Islet of Langerhans (tissue), 1 donor: Measurements from ENCODE around the gene SMAP2.
"Not testable (repeated sequence)": the region's sequence is repeated elsewhere in the genome, so short reads cannot be mapped to it uniquely, and the experiment has no call there.

Experiments used
- FAIRE-seq: peaks from one replicate; lab custom pipeline; 2011; peaks lifted over from hg19 to GRCh38; lab: Jason Lieb, UNC

The SMAP2 gene

DNA sequence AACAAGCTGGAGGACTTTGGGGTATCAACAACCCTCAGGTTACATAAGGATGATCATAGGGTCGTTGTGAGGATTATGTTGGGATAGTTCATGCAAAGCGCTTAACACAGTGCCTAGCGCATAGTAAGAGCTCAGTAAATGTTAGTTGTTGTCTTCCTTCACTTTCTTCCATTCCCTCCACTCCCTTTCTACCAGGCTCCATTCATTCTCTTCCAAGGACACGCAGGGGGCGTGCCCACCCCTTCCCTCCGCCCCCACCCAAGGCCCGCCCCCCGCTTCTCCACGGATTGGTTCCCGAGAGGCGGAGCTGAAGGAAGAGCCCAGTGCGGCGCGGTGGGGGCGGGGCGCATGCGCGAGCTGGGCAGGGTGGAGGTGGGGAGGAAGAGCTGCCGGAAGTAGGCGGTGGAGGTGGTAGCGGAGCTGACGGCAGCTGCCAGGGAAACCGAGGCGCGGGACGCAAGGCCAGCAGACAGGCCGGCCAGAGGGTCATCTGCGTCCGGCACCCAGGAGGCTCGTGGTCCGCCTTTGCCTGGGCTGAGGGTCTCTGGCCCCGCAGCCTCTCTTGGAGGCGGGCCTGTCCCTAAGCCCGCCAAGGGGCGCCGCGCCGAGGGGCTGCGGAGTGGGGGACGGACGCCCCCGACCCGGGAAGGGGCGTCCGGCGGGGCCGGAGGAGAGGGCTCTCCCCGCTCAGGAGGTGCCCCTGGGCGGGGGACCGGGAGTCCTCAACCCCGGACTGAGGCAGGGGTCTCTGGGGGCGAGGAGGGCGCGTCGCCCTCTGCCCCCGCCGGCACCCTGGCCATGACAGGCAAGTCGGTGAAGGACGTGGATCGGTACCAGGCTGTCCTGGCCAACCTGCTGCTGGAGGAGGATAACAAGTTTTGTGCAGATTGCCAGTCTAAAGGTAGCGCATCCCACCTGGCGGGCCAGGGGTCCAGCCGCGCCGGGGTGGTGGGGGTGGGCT, at the start of gene SMAP2:
Gene SMAP2, plus strand, starts transcription at position 405 of the 961 bp plus-strand sequence. Its CDS starts 394 bp downstream, at position 799.
- FAIRE-seq, result no peak

DNA sequence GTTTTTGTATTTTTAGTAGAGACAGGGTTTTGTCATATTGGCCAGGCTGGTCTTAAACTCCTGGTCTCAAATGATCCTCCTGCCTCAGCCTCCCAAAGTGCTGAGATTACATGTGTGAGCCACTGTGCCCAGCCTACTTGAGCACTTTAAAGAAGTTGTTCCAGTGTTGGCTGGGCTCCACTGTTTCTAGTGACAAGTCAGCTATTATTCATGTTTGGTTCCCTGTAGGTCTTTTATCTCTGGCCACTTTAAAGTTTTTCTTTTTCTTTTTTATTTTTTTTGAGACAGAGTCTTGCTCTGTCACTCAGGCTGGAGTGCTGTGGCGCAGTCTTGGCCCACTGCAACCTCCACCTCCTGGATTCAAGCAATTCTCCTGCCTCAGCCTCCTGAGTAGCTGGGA, 42.1 kb upstream of the SMAP2 start:
- FAIRE-seq, result not testable (repeated sequence)

DNA sequence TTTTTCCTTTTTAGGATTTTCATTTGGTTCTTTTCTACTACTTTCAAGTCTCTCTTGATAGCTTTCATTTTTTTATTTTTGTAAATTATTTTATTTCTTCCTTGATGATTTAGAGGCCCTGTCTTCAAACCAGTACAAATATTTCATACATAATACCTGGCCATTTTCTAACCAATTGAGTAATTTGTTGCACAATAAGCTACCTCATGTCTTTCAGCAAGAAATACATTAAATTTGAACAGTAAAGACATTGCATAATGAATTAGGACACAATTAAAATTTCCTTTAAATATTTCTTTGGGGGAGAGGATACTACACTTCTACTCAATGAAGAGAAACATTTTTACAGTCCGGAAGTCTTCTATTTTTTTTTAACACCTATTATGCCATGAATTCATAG, 40.8 kb upstream of the SMAP2 start:
- FAIRE-seq, result no peak

DNA sequence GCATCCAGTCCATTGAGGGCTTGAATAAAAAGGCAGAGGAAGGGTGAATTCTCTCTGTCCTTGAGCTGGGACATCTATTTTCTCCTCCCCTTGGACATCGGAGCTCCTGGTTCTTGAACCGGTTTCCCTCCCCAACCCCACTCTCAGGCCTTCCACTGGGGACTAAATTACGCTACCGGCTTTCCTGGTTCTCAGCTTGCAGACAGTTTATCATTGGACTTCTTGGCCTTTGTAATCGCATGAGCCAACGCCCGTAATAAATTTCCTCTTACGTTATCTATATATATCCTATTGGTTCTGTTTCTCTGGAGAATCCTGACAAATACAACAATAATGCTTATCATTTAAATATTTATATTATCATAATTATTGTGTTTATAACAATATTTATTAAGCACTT, 36.1 kb upstream of the SMAP2 start:
- no peak for FAIRE-seq

DNA sequence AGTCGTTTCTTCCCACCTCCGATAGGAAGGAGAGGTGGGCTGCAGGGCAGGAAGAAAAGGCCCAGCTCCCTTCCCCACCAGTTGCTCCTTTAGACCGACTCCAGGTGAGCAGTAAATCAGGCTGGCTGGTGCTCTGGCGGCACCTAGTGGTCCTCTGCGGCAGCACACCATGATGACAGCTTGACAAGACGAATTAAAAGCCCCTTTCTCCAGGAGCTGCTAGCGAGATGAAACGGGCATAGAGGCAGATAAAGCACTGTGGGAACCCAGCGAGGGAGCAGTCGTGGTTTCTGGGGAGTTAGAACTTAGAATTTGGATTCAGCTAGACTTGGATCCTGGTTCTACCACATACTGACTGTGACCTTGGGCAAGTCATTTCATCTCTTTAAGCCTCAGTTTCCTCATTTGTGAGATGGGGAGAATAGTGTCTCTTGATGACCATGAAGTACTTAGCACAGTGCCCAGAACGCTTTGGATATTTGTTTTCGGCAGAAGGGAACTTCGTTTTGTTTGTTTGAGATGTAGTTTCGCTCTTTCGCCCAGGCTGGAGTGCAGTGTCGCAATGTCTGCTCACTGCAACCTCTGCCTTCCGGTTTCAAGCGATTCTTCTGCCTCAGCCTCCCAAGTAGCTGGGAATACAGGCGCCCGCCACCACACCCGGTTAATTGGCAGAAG, 34.6 kb upstream of the SMAP2 start:
- FAIRE-seq, result no peak

DNA sequence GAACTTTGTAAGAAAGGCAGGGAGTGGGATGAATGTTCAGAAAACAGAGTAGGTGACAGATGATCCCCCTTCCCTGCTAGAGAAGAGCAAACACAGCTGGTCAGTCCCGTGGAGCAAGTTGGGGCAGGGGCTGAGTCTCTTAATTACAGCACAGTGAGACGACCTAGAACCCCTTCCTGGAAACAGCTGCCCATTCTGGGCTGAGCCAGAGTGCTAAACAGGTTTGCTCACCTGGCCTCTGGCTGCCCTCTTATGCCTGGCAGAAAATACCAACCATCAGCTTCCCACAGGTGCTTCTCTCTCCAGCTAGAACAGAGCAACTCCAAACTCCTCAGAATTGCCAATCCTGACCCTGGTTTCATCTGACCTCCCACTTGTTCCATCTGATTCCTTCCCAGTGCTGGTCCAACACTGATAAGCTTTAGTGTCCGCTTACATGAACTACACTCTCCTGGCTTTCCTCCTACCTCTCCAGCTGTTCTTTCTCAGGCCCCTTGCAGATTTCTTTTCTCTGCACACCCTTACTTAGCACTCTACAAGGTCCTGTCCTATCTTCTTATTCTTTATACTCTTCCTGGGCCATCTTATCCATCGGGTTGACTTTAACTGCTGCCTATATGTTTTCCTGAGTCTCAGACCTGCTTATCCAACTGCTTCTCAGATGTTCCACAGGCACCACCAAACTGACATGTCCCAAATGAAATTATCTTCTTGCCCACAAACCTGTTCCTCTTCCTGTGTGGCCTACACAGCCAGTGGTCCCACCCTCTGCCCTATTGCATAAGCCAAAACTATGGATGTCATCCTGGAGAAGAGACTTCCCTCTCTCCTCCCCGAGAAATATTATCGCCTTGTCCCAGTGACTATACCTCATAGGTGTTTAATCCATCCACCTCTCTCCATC, 33.9 kb upstream of the SMAP2 start:
- FAIRE-seq, result no peak

DNA sequence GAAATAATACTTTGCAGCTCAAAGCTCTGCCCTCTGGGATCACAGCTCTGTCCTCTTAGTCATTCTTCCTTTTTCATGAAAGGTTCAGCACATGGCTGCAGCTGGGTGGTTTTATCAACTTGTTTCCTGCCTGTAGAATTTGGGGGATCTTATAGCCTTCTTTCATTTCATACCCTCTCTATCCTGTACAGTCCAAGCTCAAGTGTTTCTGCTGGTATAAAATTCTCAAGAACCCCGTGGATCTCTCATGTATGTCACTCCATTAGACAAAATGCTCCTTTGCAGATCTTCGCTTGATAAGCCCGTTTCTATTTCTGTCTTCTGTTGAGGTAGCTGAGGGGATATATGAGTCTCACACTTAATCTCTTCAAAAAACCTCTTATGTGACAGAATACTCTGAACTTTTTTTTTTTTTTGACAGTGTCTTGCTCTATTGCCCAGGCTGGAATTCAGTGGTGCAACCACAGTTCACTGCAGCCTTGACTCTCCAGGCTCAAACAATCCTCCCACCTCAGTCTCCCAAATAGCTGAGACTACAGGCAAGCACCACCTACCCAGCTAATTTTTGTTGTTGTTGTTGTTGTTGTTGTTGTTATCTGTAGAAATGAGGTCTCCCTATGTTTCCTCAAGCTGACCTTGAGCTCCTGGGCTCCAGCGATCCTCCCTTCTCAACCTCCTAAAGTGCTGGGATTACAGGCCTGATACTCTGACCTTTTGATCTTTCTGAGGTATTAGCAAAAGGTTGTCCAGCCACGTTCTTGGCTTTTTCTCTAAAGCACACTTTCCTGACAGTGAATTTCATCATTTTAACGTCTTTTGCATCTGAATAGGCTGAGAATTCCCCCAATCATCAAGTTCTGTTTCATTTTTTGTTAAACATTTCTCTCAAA, 31.8 kb upstream of the SMAP2 start:
- no peak for FAIRE-seq

DNA sequence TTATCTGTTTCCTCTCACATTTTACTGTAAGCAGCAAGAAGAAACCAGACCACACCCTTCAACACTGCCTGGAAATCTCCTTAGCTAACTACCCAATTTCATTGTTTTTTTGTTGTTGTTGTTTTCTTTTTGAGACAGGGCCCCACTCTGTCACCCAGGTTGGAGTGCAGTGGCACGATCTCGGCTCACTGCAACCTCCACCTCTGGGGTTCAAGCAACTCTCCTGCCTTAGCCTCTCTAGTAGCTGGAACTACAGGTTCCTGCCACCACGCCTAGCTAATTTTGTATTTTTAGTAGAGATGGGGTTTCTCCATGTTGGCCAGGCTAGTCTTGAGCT, 31.2 kb upstream of the SMAP2 start:
- not testable (repeated sequence) for FAIRE-seq

DNA sequence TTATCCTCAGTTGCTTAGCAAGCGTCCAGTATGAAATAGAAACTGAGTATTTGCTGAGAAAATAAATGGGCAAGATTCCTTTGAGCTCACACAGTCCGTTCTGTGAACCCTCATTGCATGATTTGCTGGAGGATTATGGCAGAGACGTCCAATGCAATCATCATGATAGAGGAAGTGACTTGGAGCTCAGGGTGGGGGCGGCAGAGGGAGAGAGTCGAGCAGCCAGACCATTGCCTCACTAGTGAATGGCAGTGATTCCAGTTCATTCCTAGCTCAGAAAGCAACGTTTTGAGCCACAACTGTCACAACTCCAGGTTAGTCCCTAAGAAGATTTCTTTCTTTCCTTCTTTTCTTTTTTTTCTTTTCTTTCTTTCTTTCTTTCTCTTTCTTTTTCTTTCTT, 28.9 kb upstream of the SMAP2 start:
- no peak for FAIRE-seq

DNA sequence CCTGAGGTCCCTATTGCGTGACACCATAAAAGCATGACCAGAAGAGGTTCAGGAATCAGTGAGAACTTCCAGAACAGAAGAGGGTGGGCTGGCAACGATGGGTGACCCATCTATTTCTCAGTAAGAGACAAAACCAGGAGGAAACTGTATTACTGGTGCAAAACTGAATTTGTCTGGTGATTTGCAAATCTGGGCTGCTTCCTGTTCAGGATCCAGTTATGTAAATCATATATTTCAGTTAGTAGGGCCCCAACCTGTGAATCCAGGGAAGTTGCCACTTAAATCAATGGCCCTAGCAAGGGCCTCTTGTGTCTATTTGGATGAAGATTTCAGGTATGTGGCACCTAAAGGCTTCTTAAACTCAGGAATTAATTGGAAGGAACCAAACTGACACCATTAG, 23.1 kb upstream of the SMAP2 start:
- FAIRE-seq, result no peak

DNA sequence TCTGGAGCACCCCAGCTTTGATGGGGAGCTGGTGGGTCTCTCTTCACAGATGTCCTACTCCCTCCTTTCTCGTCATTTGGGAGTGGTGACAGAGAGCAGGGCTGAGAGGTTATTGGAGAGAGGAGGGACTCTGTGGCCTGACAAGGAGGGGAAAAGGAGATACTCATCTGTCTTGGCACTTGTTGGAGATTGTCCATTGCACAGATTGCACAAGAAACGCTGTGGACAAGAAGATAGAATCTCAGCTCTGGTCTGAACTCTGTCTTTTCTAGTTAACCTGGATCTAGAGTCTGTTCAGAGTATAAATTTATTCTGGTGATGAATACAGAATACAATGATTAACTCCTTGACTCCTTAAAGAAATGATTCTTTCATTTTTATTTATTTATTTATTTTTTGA, 22.4 kb upstream of the SMAP2 start:
- no peak for FAIRE-seq

DNA sequence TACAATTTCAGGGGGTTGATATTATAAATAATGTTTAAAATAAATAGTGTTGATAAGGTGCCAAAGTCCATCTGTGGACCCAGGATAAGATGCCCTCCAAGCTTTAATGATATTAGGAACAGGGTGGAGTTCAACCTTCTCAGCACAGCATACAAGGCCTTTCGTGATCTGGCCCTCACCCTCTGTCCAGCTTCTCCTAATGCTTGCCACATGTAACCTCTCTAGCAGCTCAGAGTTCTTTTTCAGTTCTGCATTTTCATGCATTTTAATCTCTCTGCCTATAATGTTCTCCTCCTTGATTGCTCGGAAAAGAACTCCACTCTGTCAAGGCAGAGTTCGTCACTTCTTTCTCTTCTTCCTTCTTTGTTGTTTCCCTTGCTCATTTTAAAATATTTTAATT, 21.4 kb upstream of the SMAP2 start:
- no peak for FAIRE-seq

DNA sequence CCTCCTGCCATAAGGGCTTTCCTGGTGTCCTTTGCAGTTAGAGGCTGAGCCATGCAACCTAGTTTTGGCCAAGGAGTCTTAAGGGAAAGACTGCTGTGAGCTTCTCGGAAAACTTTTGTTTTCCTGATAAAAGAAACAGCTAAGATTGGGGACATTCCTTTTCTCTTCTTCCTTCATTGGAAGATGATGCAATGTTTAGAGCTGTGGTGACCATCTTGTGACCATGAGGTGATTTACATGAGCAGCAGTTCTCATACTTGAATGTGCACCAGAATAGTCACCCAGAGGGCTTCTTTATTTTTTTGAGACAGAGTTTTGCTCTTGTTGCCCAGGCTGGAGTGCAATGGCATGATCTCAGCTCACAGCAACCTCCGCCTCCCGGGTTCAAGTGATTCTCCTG, 20.4 kb upstream of the SMAP2 start:
- FAIRE-seq, result no peak

DNA sequence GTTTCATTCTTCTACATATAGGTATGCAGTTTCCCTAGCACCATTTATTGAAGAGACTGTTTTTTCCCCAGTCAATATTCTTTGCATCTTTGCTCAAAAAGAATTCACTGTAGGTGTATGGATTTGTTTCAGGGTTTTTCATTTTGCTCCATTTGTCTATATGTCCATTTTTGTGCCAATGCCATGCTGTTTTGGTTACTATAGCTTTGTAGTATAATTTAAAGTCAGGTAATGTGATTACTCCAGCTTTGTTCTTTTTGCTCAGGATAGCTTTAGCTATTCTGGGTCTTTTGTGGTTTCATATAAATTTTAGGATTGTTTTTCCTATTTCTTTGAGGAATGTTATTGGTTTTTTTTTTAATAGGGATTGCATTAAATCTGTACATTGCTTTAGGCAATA, 15.9 kb upstream of the SMAP2 start:
- no peak for FAIRE-seq

DNA sequence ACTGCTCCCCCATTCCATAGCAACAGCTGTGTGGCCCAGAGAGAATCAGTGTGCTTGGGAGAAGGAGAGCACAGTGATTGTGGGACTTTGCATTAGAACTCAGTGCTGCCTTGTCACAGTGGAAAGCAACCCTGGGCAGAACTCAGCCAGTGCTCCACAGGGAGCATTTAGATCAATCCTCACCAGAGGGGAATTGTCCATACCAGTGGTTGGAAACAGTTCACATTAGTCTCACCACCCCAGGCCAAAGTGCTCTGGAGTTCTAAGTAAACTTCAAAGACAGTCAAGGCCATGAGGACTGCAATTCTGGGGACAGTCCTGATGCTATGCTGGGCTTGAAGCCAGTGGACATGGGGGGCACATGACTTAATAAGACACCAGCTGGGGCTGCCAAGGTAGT, 12.9 kb upstream of the SMAP2 start:
- no peak for FAIRE-seq

DNA sequence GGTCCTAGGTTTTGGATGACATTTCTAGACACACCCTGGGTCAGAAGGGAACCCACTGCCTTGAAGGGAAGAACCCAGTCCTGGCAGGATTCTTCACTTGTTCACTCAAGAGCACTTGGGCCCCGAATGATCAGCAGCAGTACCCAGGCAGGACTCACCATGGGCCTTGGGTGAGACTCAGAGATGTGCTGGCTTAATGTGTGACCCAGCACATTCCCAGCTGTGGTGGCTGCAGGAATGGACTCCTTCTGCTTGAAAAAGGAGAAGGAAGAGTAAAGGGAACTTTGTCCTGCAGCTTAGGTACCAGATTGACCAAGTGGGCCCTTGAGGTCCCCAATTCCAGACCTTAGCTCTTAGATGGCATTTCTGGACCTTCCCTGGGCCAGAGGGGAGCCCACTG, 12.3 kb upstream of the SMAP2 start:
- no peak for FAIRE-seq

DNA sequence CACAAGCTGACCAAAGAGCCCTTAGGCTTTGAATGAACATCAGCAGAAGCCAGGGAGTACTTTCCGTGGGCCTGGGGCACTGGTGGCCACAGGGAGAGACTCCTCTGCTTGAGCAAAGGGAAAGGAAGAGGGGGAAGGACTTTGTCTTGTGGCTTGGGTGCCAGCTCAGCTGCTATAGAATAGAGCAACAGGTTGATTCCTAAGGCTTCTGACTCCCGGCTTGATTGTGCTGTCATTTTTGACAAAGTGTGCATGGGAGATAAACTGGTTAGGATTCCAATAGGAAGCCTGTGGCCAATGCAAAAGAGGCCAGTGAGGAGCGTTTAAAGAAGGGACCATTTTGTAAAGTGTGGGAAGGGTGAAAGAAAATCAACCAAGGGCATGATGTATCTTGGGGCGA, 11.9 kb upstream of the SMAP2 start:
- no peak for FAIRE-seq

DNA sequence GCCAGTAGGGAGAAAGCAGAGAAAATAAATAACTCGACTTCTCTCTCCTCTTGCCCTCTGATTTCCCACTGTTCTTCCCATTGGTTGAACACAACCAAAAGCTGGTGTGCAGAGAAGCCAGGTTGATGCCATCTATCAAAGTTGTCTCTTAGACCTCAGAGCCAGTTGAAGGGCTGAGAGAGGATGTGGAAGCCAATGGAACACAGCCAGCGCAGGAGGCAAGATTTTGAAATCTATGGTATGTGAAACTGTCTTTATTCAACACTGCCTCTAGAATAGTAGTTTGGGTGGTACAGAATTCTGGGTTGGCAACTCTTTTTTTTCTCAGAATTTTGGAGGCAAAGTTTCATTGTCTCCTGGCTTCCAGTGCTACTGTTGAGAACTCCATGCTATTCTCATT, 11.3 kb upstream of the SMAP2 start:
- FAIRE-seq, result no peak

DNA sequence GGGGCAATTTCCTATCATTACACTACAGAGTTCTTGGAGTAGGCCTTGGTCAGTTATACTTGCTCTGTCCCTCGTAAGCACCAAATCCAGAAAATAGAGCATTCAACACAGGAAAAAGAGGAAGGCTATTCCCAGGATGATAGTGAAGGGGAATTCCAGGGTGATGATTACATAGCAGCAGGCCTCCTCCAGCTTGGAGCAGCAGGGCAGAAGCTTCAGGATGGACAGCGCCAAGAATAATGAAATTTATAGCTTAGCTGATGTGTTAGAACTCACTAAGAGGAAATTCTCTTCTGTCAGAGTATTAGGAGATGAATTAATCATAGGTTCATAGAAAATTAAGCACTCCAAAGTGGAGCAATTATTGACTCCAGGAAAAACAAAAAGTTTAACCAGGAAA, 10.8 kb upstream of the SMAP2 start:
- FAIRE-seq, result no peak

DNA sequence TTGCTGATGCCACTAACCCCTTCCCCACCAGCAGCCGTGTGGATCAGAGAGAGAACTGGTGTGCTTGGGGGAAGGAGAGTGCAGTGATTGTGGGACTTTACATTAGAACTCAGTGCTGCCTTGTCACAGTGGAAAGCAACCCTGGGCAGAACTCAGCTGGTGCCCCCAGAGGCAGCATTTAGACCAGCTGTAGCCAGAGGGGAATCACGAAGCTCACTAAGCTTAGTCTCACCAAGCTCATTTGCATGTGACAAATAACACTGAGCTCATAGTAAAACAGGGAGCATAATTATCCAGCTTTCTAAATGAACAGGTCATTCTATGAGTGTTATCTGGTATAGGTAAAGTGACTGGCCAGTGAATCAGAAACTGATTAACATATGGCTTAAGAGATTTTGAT, 9.8 kb upstream of the SMAP2 start:
- no peak for FAIRE-seq

DNA sequence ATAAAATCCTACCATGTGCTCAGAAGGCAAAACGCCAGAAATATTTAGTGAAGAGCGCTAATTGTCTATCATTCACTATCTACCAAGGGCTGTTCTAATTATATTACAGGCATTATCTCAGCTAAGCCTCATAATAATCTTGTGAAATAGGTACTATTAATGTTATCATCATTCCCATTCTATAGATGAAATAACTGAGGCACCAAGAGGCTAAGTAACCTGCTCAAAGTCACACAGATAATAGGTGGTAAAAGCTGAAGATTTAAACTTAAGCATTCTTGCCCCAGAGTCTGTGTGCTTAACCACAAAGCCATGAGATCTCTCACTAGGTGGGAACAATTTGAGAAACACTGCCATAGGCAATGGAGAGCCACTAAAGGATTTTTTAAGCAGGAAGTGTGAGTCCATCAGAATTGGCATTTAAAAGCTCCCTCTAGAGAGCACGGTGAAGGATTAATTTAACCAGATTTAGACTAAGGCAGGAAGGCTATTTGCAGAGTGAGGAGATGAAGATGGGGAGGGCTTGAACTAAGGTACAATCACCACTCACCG, 1.7 kb upstream of the SMAP2 start:
- no peak for FAIRE-seq
